Activated CD4-positive, alpha-beta T cell treated with anti-CD3 and anti-CD28 coated beads for 36 hours (primary cell): Measurements from ENCODE around the gene NELFB. TPM values are rescaled to one million over a fixed set of nuclear protein-coding genes. Genes with fewer than 3 reads are reported as not detected.

Experiments
- ATAC-seq: fragments of 200-7000 bp; cut with Tn5 transposase; one replicate; pipeline ENCODE4 v1.10.0; 2021; ENCODE audit warnings: mild to moderate bottlenecking, moderate library complexity
- CTCF ChIA-PET: fragments of 350-600 bp; sonication (Branson Sonifier 250); formaldehyde crosslinking; loops from one replicate; lab custom pipeline; 2021; ENCODE audit warnings: antibody characterized with exemption; lab: Charles Lee
- POLR2A ChIA-PET: fragments of 350-600 bp; sonication (Branson Sonifier 250); formaldehyde crosslinking; loops from one replicate; lab custom pipeline; 2021; ENCODE audit warnings: antibody characterized with exemption, inconsistent platforms; lab: Charles Lee
- DNase-seq: peaks from one replicate; pipeline ENCODE4 v3.0.0-alpha.2; 2020
- H3K27ac Mint-ChIP-seq: one replicate; pipeline ENCODE4 v1.8.0; 2021; ENCODE audit warnings: mixed read lengths
- H3K27me3 Mint-ChIP-seq: one replicate; pipeline ENCODE4 v1.8.0; 2021; ENCODE audit warnings: mixed read lengths
- H3K36me3 Mint-ChIP-seq: one replicate; pipeline ENCODE4 v1.8.0; 2021; ENCODE audit warnings: low read depth, mixed read lengths
- H3K4me1 Mint-ChIP-seq: one replicate; pipeline ENCODE4 v1.8.0; 2021; ENCODE audit warnings: mixed read lengths
- H3K4me3 Mint-ChIP-seq: one replicate; pipeline ENCODE4 v1.8.0; 2021; ENCODE audit warnings: mild to moderate bottlenecking, moderate library complexity, mixed read lengths
- H3K9me3 Mint-ChIP-seq: one replicate; pipeline ENCODE4 v1.8.0; 2021; ENCODE audit warnings: low read depth, mixed read lengths
- intact Hi-C, 2 experiments: fragments of 100-400 bp; cut with DNase I in 1 of 2; cut with micrococcal nuclease in 1 of 2; formaldehyde crosslinking; loops; one replicate each; pipeline versions ENCODE4 v1.14.2 to v1.15.1; 2022 to 2024; cut with DNase I, micrococcal nuclease
- total RNA-seq, 2 experiments: library from RNA; stranded (reverse); gene quantifications; one replicate each; pipeline ENCODE4 v1.2.3, GENCODE V29; 2021

Gene NELFB
- total RNA-seq, 2 experiments from 2014 or later, result 41.4 to 54.1 TPM

DNA sequence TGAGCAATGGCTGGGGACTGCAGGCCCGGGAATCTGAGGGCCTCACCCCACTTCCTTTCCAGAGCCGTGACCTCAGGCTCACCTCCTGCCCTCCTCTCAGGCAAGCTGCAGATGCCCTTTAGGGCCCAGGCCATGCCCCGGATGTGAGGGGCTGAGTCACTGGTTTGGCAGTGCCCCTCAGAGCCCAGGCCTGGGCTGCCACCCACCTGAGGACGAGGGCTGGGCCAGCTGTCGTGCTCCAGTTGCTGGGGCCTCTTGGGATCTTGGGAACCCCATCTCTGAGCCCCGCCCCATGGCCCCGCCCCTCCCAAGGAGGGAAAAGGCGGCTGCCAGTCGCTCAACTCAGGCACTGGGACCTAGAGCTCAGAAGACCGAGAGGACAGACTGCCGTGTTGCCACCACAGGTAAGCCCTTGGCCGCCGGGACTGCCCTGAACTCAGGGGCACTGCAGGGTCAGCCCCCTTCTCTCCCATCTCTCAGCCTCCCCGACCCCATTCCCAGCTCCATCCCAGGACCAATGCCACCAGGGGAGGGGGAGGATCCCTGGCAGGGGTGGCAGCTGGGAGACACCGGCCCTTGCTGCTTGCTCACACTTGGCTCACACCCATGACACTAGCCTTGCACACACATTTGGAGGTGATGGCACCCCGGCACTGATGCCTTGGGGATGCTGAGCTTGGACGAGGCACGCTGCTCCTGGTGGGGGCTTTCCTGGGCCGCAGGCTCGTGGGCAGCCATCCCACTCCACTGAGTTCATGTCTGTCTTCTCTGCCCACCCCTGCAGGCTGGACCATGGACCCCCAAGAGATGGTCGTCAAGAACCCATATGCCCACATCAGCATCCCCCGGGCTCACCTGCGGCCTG is 30.1 kb upstream of the NELFB start, which contains the start of gene CYSRT1:
Gene CYSRT1, plus strand, starts transcription at position 345 of the 865 bp plus-strand sequence. Its CDS starts 448 bp downstream, at position 793.
- H3K27ac Mint-ChIP-seq, result peak within 1 kb of the TSS; percentile 19
- intact Hi-C loops, result loop anchor here in 1 of 2 experiments (5.0 to 10.0 kb wide), 3 partner anchors 38 to 440 kb away; partner anchors contain the start of genes ANAPC2, NPDC1 and SSNA1
- H3K9me3 Mint-ChIP-seq, result no peaks in the 10 kb centered on the region

DNA sequence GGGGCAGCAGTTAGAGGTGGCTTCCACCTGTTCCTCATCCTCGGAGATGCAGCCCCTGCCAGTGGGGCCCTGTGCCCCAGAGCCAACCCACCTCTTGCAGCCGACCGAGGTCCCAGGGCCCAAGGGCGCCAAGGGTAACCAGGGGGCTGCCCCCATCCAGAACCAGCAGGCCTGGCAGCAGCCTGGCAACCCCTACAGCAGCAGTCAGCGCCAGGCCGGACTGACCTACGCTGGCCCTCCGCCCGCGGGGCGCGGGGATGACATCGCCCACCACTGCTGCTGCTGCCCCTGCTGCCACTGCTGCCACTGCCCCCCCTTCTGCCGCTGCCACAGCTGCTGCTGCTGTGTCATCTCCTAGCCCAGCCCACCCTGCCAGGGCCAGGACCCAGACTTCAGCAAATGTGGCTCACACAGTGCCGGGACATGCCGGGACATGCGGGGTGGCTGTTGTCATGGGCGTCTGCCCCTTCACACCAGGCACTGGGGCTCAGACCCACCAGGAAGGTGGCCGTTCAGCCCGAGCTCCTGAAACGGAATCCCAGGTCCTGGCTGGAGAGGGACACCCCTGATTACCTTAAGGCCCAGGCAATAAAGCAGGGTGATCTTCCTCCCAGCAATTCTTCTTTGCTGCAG is 29.3 kb upstream of the NELFB start:
- intact Hi-C loops, result loop anchor here in 1 of 2 experiments (10.0 kb wide), 2 partner anchors 181 to 441 kb away; partner anchors contain the start of gene NPDC1
- ChIA-PET POLR2A (no interaction called here), CTCF (interaction anchor here (0.7 to 3.9 kb wide), 7 partner anchors 11 to 135 kb away, joined by 3 to 23 read pairs (median 12); partner anchors contain the start of genes NDOR1 and TMEM203)
- peaks cover 2% of the 10 kb centered on the region for H3K27me3 Mint-ChIP-seq
- H3K9me3 Mint-ChIP-seq, result no peaks in the 10 kb centered on the region
- H3K4me1 Mint-ChIP-seq, result peaks cover 8% of the 10 kb centered on the region
- DNase-seq (no peak), ATAC-seq (no peak)
- no peak overlapping the region for H3K4me3 Mint-ChIP-seq
- no peak overlapping the region for H3K27ac Mint-ChIP-seq
- no peaks in the 10 kb centered on the region for H3K36me3 Mint-ChIP-seq

More for the DNA sequence above, 30.1 kb upstream of the NELFB start, which contains the start of gene CYSRT1:
- H3K4me3 Mint-ChIP-seq, result peak within 1 kb of the TSS; percentile 80
- ChIA-PET CTCF (interaction anchor here (0.7 to 3.9 kb wide), 6 partner anchors 12 to 134 kb away, joined by 3 to 23 read pairs (median 7); partner anchors contain the start of genes NDOR1 and TMEM203), POLR2A (no interaction called here)
- peaks cover 8% of the 10 kb centered on the region for H3K4me1 Mint-ChIP-seq
- peaks cover 2% of the 10 kb centered on the region for H3K27me3 Mint-ChIP-seq
- no peaks in the 10 kb centered on the region for H3K36me3 Mint-ChIP-seq
- DNase-seq, result peak; percentile 67
- peak; percentile 6 for ATAC-seq

DNA sequence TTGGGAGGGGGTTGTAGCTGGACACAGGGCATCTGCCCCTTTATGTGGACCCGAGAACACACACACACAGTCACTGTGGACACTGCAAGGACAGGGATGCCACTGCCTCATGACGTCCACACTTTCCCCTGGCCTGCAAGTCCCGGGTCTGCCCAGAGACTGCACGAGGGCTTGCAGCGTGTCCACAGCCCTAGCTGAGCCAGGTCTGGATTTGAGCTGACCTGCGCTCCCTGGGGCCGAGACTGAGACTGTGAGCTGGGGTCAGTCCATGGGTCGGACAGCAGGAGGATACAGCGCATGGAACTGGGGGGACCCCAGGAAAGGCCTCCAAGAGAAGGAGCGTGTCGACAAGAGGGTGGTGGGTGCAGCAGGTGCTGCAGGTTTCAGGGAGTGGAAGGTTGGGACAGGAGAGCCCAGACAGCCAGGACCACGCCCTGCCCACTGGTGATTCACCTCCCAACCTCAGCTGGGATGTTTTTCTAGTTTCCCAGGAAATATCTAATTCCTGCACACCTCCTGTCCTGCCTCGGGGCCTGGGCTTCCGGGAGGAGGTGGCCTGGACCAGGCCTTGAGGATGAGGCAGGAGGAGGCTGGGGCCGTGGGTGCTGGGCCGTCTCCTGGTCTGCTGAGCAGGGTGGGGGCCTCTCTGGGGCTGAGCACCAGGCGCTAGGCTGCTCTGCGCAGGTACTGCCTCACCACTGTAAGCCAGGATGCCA is 28.6 kb upstream of the NELFB start:
- no peaks in the 10 kb centered on the region for H3K36me3 Mint-ChIP-seq
- peaks cover 2% of the 10 kb centered on the region for H3K27me3 Mint-ChIP-seq
- H3K9me3 Mint-ChIP-seq, result no peaks in the 10 kb centered on the region
- intact Hi-C loops, result loop anchor here (1.0 to 10.0 kb wide), 3 partner anchors 108 to 442 kb away; partner anchors contain the start of gene NPDC1 (in 1 of the 2)
- POLR2A ChIA-PET, result no interaction called here
- DNase-seq, result no peak
- no peak overlapping the region for H3K27ac Mint-ChIP-seq
- CTCF ChIA-PET, result interaction anchor here (0.5 to 2.9 kb wide), 10 partner anchors 10 to 107 kb away, joined by 3 to 13 read pairs (median 6); partner anchors contain the start of genes NDOR1, TMEM203 and TPRN
- H3K4me3 Mint-ChIP-seq, result no peak overlapping the region
- no peak for ATAC-seq
- peaks cover 8% of the 10 kb centered on the region for H3K4me1 Mint-ChIP-seq

- no peaks in the 10 kb centered on the region for H3K36me3 Mint-ChIP-seq
- CTCF ChIA-PET, result interaction anchor here (0.5 to 2.9 kb wide), 14 partner anchors 9 to 181 kb away, joined by 3 to 13 read pairs (median 4); partner anchors contain the start of genes NDOR1, NPDC1, TMEM203 and TPRN
- H3K27me3 Mint-ChIP-seq, result peaks cover 2% of the 10 kb centered on the region
- H3K4me1 Mint-ChIP-seq, result peaks cover 8% of the 10 kb centered on the region
- POLR2A ChIA-PET, result interaction anchor here (1.0 kb wide), 1 partner anchor 13 kb away, joined by 6 read pairs; the partner anchor contains the start of gene TUBB4B
- peak; percentile 38 for ATAC-seq
- no peaks in the 10 kb centered on the region for H3K9me3 Mint-ChIP-seq
- H3K4me3 Mint-ChIP-seq, result no peak within 1 kb of the TSS
- intact Hi-C loops, result loop anchor here (1.0 to 10.0 kb wide), 3 partner anchors 109 to 442 kb away; partner anchors contain the start of gene NPDC1 (in 1 of the 2)
- H3K27ac Mint-ChIP-seq, result no peak within 1 kb of the TSS
- peak; percentile 90 for DNase-seq
Measured at GRCh38 chr9:137227054-137227852, 27.9 kb upstream of the NELFB start, which contains the start of gene RNF224. TSS of gene RNF224 (plus strand) at chr9:137227502. CDS start at chr9:137228336, 834 bp downstream.

- CTCF ChIA-PET, result interaction anchor here (0.6 to 2.9 kb wide), 8 partner anchors 9 to 181 kb away, joined by 3 to 13 read pairs (median 8); partner anchors contain the start of genes NDOR1, NPDC1, TMEM203 and TPRN
Measured at GRCh38 chr9:137227853-137228505, 27.1 kb upstream of the NELFB start.

GRCh38 chr9:137228506-137228967 is 26.6 kb upstream of the NELFB start:
- POLR2A ChIA-PET, result no interaction called here
- intact Hi-C loops, result loop anchor here in 1 of 2 experiments (10.0 kb wide), 2 partner anchors 184 to 444 kb away; partner anchors contain the start of gene NPDC1
- no peak for ATAC-seq

More at GRCh38 chr9:137227853-137228505, 27.1 kb upstream of the NELFB start:
- intact Hi-C loops, result loop anchor here (1.0 to 10.0 kb wide), 3 partner anchors 110 to 443 kb away; partner anchors contain the start of gene NPDC1 (in 1 of the 2)
- DNase-seq, result no peak
- Mint-ChIP-seq H3K36me3 (no peaks in the 10 kb centered on the region), H3K27me3 (peaks cover 2% of the 10 kb centered on the region), H3K4me1 (peaks cover 8% of the 10 kb centered on the region), H3K4me3 (no peak overlapping the region), H3K9me3 (no peaks in the 10 kb centered on the region), H3K27ac (no peak overlapping the region)
- POLR2A ChIA-PET, result interaction anchor here (1.0 kb wide), 1 partner anchor 13 kb away, joined by 6 read pairs; the partner anchor contains the start of gene TUBB4B
- ATAC-seq, result no peak

DNA sequence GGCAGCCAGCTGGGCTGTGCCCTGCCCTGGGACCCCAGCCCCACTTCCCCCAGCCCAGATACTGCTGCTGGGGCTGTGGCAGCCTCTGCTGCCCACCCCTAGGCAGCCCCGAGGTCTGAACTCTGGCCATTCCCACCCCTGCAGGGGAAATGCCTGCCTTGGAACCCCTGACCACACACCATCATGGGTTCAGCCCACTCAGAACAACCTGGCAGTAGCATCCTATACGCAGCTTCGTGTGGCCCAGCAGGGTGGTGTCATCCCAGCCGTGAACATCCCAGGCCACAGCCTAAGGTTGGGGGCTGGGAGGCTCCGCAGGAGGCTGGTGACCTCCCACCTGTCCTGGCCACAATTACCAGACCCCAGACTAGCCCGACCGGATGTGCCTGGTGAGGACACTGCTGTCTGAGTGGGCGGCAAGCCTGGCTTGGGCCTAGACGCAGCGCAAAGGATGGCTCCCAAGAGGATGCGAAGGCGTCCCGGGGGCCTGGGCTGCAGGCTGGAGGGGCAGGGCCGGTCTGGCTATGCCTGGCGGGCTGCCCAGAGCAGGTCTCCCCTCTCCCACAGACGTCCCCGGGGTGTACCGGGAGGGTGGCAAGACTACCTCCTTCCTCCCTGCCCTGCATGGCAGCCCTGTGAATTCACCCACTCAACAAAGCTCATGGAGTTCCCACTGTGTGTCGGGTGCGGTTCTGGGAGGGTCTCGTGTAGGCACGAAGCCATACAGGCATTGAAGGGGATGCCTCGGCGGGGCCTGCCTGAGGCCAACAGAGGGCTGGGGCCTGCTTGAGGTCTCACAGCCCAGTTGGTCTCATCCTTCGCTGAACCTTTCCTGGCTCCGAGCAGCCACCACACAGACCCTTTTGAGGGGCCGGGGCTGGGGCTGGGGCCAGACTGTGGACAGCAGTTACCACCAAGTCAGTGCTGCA is 25.9 kb upstream of the NELFB start:
- POLR2A ChIA-PET, result no interaction called here
- H3K36me3 Mint-ChIP-seq, result no peaks in the 10 kb centered on the region
- ATAC-seq (no peak), DNase-seq (no peak)
- intact Hi-C loops, result loop anchor here in 1 of 2 experiments (10.0 kb wide), 2 partner anchors 184 to 444 kb away; partner anchors contain the start of gene NPDC1
- H3K4me1 Mint-ChIP-seq, result peaks cover 8% of the 10 kb centered on the region
- CTCF ChIA-PET, result interaction anchor here (0.5 to 0.7 kb wide), 2 partner anchors 12 to 183 kb away, joined by 3 read pairs; no protein-coding TSS in a partner anchor
- H3K27me3 Mint-ChIP-seq, result peaks cover 2% of the 10 kb centered on the region
- H3K9me3 Mint-ChIP-seq, result no peaks in the 10 kb centered on the region
- H3K27ac Mint-ChIP-seq, result no peak overlapping the region
- H3K4me3 Mint-ChIP-seq, result no peak overlapping the region

More at GRCh38 chr9:137228506-137228967, 26.6 kb upstream of the NELFB start:
- no peaks in the 10 kb centered on the region for H3K9me3 Mint-ChIP-seq
- peaks cover 8% of the 10 kb centered on the region for H3K4me1 Mint-ChIP-seq
- no peaks in the 10 kb centered on the region for H3K36me3 Mint-ChIP-seq
- DNase-seq, result no peak
- H3K4me3 Mint-ChIP-seq, result no peak overlapping the region
- H3K27me3 Mint-ChIP-seq, result peaks cover 2% of the 10 kb centered on the region
- CTCF ChIA-PET, result interaction anchor here (0.5 kb wide), 1 partner anchor 182 kb away, joined by 3 read pairs; no protein-coding TSS in a partner anchor
- H3K27ac Mint-ChIP-seq, result no peak overlapping the region

GRCh38 chr9:137229903-137230704 is 25.0 kb upstream of the NELFB start:
- peaks cover 4% of the 10 kb centered on the region for H3K27me3 Mint-ChIP-seq
- peaks cover 5% of the 10 kb centered on the region for H3K4me1 Mint-ChIP-seq
- DNase-seq, result no peak
- H3K4me3 Mint-ChIP-seq, result no peak overlapping the region
- no peak overlapping the region for H3K27ac Mint-ChIP-seq
- H3K36me3 Mint-ChIP-seq, result no peaks in the 10 kb centered on the region
- no peaks in the 10 kb centered on the region for H3K9me3 Mint-ChIP-seq
- ChIA-PET POLR2A (no interaction called here), CTCF (interaction anchor here (0.5 kb wide), 1 partner anchor 95 kb away, joined by 3 read pairs; no protein-coding TSS in a partner anchor)
- no peak for ATAC-seq
- intact Hi-C loops, result loop anchor here in 1 of 2 experiments (10.0 kb wide), 2 partner anchors 185 to 445 kb away; partner anchors contain the start of gene NPDC1
